Measurements from ENCODE around the gene TERT.
"Not testable (repeated sequence)": the region's sequence is repeated elsewhere in the genome, so short reads cannot be mapped to it uniquely, and the experiment has no call there.

The TERT gene

GRCh38 chr5:1299961-1300360 is 5.1 kb upstream of the TERT start:
- TF ChIP-seq POLR2A (IDR thresholded peaks at IDR 0.05; ENCODE audit: low read depth, low read length), result no peak
- DNase-seq (ENCODE audit: insufficient read length, low spot score) (no peak), FAIRE-seq (no peak)

DNA sequence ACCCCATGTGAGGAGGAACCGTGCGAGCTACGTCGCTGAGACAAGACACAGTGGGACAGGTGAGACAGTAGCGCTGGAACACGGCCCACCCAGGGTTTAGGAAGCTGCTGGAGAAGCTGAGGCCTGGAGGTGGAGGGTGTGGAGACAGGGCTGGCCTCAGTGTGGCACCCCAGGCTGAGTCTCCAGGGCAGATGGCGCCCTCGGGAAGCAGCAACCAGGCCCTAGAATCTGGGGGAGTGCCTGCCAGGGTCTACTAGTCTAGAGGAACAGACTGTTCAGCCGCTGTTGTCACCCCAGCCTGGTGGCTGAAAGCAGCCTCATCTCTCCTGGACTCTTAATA is 4.6 kb upstream of the TERT start:
- no peak for TF ChIP-seq POLR2A (IDR thresholded peaks at IDR 0.05; ENCODE audit: low read depth, low read length)
- FAIRE-seq, result no peak

GRCh38 chr5:1298723-1299510 is 4.0 kb upstream of the TERT start:
- FAIRE-seq (no peak), DNase-seq (ENCODE audit: insufficient read length, low spot score) (no peak)
- no peak for TF ChIP-seq POLR2A (IDR thresholded peaks at IDR 0.05; ENCODE audit: low read depth, low read length)

More for the DNA sequence above, 4.6 kb upstream of the TERT start:
- no peak for DNase-seq (ENCODE audit: insufficient read length, low spot score)

- no peak for DNase-seq (ENCODE audit: insufficient read length, low spot score)
- no peak for TF ChIP-seq POLR2A (IDR thresholded peaks at IDR 0.05; ENCODE audit: low read depth, low read length)
- no peak for FAIRE-seq
These were observed 3.2 kb upstream of the TERT start for GRCh38 chr5:1298067-1298551.

- FAIRE-seq (no peak), DNase-seq (ENCODE audit: insufficient read length, low spot score) (no peak)
- TF ChIP-seq POLR2A (IDR thresholded peaks at IDR 0.05; ENCODE audit: low read depth, low read length), result no peak
These were observed 2.4 kb upstream of the TERT start for GRCh38 chr5:1297243-1297642.

- no peak for TF ChIP-seq POLR2A (IDR thresholded peaks at IDR 0.05; ENCODE audit: low read depth, low read length)
- FAIRE-seq, result no peak
- no peak for DNase-seq (ENCODE audit: insufficient read length, low spot score)
These were observed 776 bp upstream of the TERT start for GRCh38 chr5:1295650-1296037.

DNA sequence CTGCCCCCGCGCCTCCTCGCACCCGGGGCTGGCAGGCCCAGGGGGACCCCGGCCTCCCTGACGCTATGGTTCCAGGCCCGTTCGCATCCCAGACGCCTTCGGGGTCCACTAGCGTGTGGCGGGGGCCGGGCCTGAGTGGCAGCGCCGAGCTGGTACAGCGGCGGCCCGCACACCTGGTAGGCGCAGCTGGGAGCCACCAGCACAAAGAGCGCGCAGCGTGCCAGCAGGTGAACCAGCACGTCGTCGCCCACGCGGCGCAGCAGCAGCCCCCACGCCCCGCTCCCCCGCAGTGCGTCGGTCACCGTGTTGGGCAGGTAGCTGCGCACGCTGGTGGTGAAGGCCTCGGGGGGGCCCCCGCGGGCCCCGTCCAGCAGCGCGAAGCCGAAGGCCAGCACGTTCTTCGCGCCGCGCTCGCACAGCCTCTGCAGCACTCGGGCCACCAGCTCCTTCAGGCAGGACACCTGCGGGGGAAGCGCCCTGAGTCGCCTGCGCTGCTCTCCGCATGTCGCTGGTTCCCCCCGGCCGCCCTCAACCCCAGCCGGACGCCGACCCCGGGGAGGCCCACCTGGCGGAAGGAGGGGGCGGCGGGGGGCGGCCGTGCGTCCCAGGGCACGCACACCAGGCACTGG is 548 bp downstream of the TERT start:
- no peak for TF ChIP-seq POLR2A (IDR thresholded peaks at IDR 0.05; ENCODE audit: low read depth, low read length)
- FAIRE-seq (no peak), DNase-seq (ENCODE audit: insufficient read length, low spot score) (no peak)

DNA sequence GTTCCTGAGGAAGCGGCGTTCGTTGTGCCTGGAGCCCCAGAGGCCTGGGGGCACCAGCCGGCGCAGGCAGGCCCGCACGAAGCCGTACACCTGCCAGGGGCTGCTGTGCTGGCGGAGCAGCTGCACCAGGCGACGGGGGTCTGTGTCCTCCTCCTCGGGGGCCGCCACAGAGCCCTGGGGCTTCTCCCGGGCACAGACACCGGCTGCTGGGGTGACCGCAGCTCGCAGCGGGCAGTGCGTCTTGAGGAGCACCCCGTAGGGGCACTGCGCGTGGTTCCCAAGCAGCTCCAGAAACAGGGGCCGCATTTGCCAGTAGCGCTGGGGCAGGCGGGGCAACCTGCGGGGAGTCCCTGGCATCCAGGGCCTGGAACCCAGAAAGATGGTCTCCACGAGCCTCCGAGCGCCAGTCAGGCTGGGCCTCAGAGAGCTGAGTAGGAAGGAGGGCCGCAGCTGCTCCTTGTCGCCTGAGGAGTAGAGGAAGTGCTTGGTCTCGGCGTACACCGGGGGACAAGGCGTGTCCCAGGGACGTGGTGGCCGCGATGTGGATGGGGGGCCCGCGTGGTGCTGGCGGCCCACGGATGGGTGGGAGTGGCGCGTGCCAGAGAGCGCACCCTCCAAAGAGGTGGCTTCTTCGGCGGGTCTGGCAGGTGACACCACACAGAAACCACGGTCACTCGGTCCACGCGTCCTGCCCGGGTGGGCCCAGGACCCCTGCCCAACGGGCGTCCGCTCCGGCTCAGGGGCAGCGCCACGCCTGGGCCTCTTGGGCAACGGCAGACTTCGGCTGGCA is 1.3 kb downstream of the TERT start:
- no peak for DNase-seq (ENCODE audit: insufficient read length, low spot score)
- no peak for TF ChIP-seq POLR2A (IDR thresholded peaks at IDR 0.05; ENCODE audit: low read depth, low read length)
- FAIRE-seq, result no peak

GRCh38 chr5:1292846-1293415 is 1.9 kb downstream of the TERT start:
- no peak for TF ChIP-seq POLR2A (IDR thresholded peaks at IDR 0.05; ENCODE audit: low read depth, low read length)
- no peak for DNase-seq (ENCODE audit: insufficient read length, low spot score)
- no peak for FAIRE-seq

DNA sequence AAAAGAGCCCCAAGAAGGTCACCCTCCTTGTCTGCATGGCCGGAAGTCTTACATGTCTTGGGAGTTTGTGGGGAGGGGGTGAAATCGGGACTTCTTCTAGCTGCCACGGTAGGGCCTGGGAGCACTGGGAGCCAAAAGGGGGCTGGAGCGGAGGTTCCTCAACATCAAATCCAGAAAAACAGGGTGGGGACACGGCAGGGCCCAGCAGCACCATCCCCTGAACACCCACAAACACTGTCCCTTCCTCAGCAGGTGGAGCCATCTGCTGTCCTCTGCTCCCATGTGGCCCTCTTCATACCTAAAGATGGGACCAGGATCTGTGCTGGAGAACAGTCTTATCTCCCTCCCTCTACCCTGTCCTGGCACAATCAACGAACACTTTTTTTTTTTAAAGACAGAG is 2.7 kb downstream of the TERT start:
- FAIRE-seq, result no peak
- no peak for TF ChIP-seq POLR2A (IDR thresholded peaks at IDR 0.05; ENCODE audit: low read depth, low read length)
- no peak for DNase-seq (ENCODE audit: insufficient read length, low spot score)

DNA sequence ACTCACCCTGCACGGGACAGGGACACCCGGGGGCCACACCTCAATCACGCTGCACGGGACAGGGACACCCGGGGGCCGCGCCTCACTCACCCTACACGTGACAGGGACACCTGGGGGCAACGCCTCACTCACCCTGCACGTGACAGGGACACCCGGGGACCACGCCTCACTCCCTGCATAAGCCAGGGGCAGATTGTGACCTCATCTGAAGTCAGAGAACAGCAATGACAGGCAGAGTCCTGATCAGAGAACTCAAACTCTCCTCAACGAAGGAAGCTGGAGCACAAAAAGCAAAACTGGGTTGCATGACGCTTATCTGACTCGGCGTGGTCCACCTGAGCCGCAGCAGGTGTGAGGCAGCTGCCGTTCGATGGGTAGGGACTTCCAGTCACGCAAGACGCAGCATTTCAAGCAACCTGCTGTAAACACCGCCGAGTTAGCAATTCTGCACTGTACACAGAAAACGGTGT is 3.2 kb downstream of the TERT start:
- no peak for FAIRE-seq
- no peak for TF ChIP-seq POLR2A (IDR thresholded peaks at IDR 0.05; ENCODE audit: low read depth, low read length)
- DNase-seq (ENCODE audit: insufficient read length, low spot score), result no peak

GRCh38 chr5:1290956-1291355 is 3.9 kb downstream of the TERT start:
- FAIRE-seq; DNase-seq (ENCODE audit: insufficient read length, low spot score): not testable (repeated sequence)

GRCh38 chr5:1289559-1289958 is 5.3 kb downstream of the TERT start:
- DNase-seq (ENCODE audit: insufficient read length, low spot score); FAIRE-seq: not testable (repeated sequence)

Measured in H54 (cell line).